Upper lobe of right lung (tissue), 1 donor: Measurements from ENCODE around the gene SLC26A3. TPM values are rescaled to one million over a fixed set of nuclear protein-coding genes. Genes with fewer than 3 reads are reported as not detected.

ENCODE experiments used
- ATAC-seq: fragments of 200-7000 bp; cut with Tn5 transposase; one replicate; pipeline ENCODE4 v1.9.1; 2020; ENCODE audit warnings: mild to moderate bottlenecking, moderate library complexity
- DNase-seq: peaks from one replicate; pipeline ENCODE4 v3.0.0-alpha.2; 2020
- H3K27ac ChIP-seq: fragments of 200-600 bp; one replicate; pipeline ENCODE4 v1.8.0; 2022
- H3K27me3 ChIP-seq: fragments of 200-600 bp; one replicate; pipeline ENCODE4 v1.8.0; 2022; ENCODE audit warnings: mild to moderate bottlenecking
- H3K36me3 ChIP-seq: fragments of 200-600 bp; one replicate; pipeline ENCODE4 v1.8.0; 2022
- H3K4me1 ChIP-seq: fragments of 200-600 bp; one replicate; pipeline ENCODE4 v1.8.0; 2022
- H3K4me3 ChIP-seq: fragments of 200-600 bp; one replicate; pipeline ENCODE4 v1.8.0; 2022; ENCODE audit warnings: mild to moderate bottlenecking
- H3K9me3 ChIP-seq: fragments of 200-600 bp; one replicate; pipeline ENCODE4 v1.8.0; 2022
- intact Hi-C: fragments of 100-400 bp; cut with DNase I; formaldehyde crosslinking; loops from one replicate; pipeline ENCODE4 v1.11.0; 2022
- total RNA-seq: library from RNA; stranded (reverse); fragmentation: NEBNext Ultra II Directional; extraction: Animal tissue kit (Norgen Biotek cat#: 25700); gene quantifications from one replicate; pipeline ENCODE4 v1.2.1, GENCODE V29; 2021
- TF ChIP-seq, protein P1 (sequence below): fragments of 200-600 bp; IDR thresholded peaks from one replicate; pipeline ENCODE4 v1.8.0; 2022; ENCODE audit warnings: antibody characterized with exemption
- donor health status: DM: no; HTN: yes; CAD: no; lungs with severe emphysema.

The SLC26A3 gene
- total RNA-seq, 1 donor from 2014 or later = not detected

DNA sequence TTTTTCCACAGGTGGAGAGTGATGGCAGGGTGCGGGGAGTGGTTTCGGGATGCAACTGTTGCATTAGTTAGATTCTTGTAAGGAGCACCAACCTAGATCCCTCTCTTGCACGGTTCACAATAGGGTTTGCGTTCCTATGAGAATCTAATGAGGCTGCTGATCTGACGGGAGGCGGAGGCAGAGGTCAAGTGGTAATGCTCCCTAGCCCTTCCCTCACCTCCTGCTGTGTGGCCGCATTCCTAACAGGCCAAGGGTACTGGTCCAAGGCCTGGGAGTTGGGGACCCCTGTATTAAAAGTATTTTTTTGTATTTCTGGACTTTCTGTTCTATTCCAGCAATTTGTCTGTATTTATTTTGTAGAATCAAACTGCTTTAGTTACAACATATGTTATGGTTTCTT lies 51.9 kb downstream of the SLC26A3 start:
- TF ChIP-seq, protein P1, sequence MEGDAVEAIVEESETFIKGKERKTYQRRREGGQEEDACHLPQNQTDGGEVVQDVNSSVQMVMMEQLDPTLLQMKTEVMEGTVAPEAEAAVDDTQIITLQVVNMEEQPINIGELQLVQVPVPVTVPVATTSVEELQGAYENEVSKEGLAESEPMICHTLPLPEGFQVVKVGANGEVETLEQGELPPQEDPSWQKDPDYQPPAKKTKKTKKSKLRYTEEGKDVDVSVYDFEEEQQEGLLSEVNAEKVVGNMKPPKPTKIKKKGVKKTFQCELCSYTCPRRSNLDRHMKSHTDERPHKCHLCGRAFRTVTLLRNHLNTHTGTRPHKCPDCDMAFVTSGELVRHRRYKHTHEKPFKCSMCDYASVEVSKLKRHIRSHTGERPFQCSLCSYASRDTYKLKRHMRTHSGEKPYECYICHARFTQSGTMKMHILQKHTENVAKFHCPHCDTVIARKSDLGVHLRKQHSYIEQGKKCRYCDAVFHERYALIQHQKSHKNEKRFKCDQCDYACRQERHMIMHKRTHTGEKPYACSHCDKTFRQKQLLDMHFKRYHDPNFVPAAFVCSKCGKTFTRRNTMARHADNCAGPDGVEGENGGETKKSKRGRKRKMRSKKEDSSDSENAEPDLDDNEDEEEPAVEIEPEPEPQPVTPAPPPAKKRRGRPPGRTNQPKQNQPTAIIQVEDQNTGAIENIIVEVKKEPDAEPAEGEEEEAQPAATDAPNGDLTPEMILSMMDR = no peak

DNA sequence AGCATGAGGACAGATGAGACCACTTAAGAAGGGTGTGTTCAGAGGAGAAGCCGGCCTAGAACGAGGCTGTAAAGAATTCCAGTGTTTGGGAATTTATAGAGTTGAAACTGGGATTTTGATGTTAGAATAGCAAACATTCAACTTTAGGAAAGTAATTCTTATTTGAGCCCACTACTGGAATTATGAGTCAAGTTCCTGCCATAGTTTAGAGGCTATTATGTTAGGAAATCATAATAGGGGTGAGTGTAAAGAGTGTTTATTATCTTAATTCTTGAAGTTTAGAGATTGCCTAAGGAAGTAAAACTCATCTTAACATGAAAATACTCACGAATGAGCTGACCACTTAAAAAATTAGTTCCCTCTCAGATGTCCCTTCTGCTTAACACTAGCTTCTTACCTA lies 57.0 kb downstream of the SLC26A3 start:
- TF ChIP-seq, protein P1 = no peak
- Histone ChIP-seq H3K9me3 (no peaks in the 10 kb centered on the region), H3K36me3 (peaks cover 25% of the 10 kb centered on the region), H3K4me3 (no peak overlapping the region), H3K27ac (no peak overlapping the region), H3K4me1 (peaks cover 33% of the 10 kb centered on the region), H3K27me3 (no peaks in the 10 kb centered on the region)
- ATAC-seq = no peak
- intact Hi-C loops = loop anchor here (10.0 kb wide), 1 partner anchor 129 kb away; no protein-coding TSS in a partner anchor
- DNase-seq = no peak

More for the DNA sequence above, 51.9 kb downstream of the SLC26A3 start:
- Histone ChIP-seq H3K27ac (no peak overlapping the region), H3K4me3 (no peak overlapping the region), H3K36me3 (peaks cover 76% of the 10 kb centered on the region), H3K4me1 (peaks cover 11% of the 10 kb centered on the region), H3K27me3 (no peaks in the 10 kb centered on the region), H3K9me3 (no peaks in the 10 kb centered on the region)
- intact Hi-C loops = no loop called here
- ATAC-seq (no peak), DNase-seq (no peak)

DNA sequence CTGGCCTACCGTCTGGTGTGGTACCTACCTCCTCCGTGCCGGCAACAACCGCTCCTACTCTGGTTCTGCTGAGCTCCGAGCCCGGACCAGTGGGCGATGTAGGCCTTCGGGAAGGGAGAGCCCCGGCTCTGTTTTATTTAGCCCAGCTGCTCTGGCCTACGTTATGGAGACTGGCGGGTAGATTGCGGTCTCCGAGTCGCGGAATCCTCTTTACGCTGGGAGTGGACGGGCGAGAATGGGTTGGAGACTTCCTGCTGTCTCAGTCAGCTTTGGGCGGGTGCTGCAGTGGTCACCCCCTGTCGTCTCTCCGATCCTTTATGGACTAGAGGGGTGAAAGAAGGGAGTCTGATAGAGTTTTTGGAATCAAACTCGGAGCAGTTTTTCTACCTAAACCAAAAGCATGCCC lies 58.7 kb downstream of the SLC26A3 start:
- ATAC-seq = peak; percentile 59
- TF ChIP-seq, protein P1 = no peak
- peak overlapping the region; percentile 95 for H3K27ac ChIP-seq
- H3K4me1 ChIP-seq = peaks cover 33% of the 10 kb centered on the region
- H3K9me3 ChIP-seq = no peaks in the 10 kb centered on the region
- peak overlapping the region; percentile 82 for H3K4me3 ChIP-seq
- no peaks in the 10 kb centered on the region for H3K27me3 ChIP-seq
- DNase-seq = no peak
- intact Hi-C loops = loop anchor here (10.0 kb wide), 1 partner anchor 130 kb away; no protein-coding TSS in a partner anchor
- H3K36me3 ChIP-seq = peaks cover 9% of the 10 kb centered on the region

DNA sequence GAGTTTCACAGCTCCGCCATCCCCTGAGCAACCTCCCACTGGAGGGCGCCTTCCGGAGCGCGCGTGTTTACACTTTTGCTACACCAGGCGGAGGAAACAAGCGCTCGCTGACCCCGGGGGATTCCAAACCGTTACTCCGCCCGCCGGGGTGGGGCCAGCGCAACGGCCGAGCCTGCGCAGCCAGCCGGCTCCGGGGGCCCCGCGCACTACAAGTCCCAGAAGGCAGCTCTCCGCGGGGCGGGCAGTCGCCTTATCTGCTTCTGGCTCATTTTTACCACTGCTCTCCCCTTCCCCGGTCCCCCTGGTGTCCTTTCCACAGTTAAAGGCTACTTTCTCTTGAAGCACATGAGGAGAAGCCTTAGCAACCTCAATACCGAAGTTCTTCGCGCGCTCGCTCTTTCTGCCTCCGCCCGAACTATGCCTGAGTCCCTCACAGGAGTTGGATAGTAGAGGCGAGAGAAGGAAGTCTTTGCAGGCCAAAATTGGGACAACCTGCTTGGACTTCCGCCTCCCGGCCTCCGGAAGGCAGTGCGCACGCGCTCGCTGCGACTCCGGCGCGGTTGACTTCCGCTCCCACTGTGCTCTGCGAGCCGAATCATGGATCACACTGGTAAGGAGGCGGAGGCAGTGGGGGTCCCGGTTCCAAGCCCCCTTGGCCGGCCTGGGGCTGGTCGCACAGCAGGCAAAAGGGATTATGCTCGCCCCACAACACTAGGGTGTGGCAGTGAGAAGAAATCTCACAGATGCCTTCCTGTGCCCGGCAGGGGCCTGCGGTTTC lies 59.3 kb downstream of the SLC26A3 start, which contains the start of gene CBLL1:
Gene CBLL1, plus strand, starts transcription at position 576 of the 778 bp plus-strand sequence. Its CDS starts 22 bp downstream, at position 598.
- no peaks in the 10 kb centered on the region for H3K9me3 ChIP-seq
- no peaks in the 10 kb centered on the region for H3K27me3 ChIP-seq
- intact Hi-C loops = loop anchor here (10.0 kb wide), 1 partner anchor 131 kb away; no protein-coding TSS in a partner anchor
- peaks cover 33% of the 10 kb centered on the region for H3K4me1 ChIP-seq
- TF ChIP-seq, protein P1 = peak; percentile 65
- DNase-seq (peak; percentile 98), ATAC-seq (peak; percentile 98)
- H3K27ac ChIP-seq = peak within 1 kb of the TSS; percentile 95
- H3K4me3 ChIP-seq = peak within 1 kb of the TSS; percentile 82
- H3K36me3 ChIP-seq = peaks cover 3% of the 10 kb centered on the region

DNA sequence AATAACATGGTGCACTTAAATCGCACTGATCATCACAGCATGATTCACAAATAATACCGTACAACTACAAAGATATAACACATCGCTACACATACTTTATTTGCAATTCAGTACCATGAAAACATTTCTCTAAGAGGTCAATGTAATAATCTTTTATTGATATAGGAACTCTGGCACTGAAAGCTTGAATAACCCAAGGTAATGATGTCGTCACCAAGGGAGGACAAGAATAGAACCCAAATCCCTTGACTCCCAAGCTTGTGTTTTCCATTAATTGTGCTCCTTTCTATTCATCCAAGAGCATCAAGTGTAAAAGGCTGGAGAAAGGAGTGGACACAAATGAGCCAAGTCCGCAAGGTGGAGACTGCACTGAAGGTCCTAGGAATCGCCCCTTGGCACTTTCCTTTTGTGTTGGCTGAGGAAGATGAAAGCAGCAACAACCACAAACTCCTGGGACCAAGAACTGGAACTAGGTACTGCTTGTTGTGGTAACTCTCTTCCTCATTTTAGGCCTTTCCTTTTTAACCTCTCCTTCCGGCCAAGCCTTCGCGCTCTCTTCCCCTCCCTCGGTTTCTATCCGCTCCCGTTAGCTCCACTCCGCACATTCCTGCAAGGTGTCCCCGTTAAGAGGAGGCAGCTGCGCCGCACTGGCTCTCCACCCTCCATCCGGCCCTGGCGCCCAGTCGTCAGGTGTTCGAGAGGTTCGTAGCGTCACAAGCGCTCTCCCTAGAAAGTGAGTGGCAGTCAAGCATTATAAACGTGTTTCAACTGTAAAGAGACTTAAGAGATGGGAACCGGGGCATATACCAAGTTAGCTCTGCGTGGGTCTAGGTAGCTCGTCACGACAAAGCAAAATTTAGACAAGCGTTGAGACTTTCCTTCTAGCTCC lies 60.1 kb downstream of the SLC26A3 start:
- H3K4me3 ChIP-seq = peak overlapping the region; percentile 82
- H3K4me1 ChIP-seq = peaks cover 29% of the 10 kb centered on the region
- peak overlapping the region; percentile 95 for H3K27ac ChIP-seq
- TF ChIP-seq, protein P1 = no peak
- H3K9me3 ChIP-seq = no peaks in the 10 kb centered on the region
- DNase-seq (peak; percentile 82), ATAC-seq (peak; percentile 48)
- intact Hi-C loops = loop anchor here (10.0 kb wide), 1 partner anchor 132 kb away; no protein-coding TSS in a partner anchor
- no peaks in the 10 kb centered on the region for H3K36me3 ChIP-seq
- no peaks in the 10 kb centered on the region for H3K27me3 ChIP-seq
